ENCODE data around the gene NPLOC4. TPM values are rescaled to one million over a fixed set of nuclear protein-coding genes. Genes with fewer than 3 reads are reported as not detected.

Gene NPLOC4
- total RNA-seq, 4 donors from 2014 or later, result 176 to 290 (median 263) TPM

GRCh38 chr17:81536299-81537290, 100.3 kb downstream of the NPLOC4 start:
- TF ChIP-seq POLR2A (IDR thresholded peaks at IDR 0.05) (no peak), CTCF (IDR thresholded peaks at IDR 0.05 in 4 of 5, conservative IDR thresholded peaks at IDR 0.05 in 1 of 5) (no peak)
- Histone ChIP-seq H3K36me3 (peaks cover 0 to 15% of the 10 kb centered on the region in 2 donors), H3K4me3 (no peak overlapping the region), H3K27ac (no peak overlapping the region), H3K27me3 (peaks cover 27 to 35% (median 28%) of the 10 kb centered on the region in 3 donors), H3K9me3 (no peaks in the 10 kb centered on the region), H3K4me1 (peaks cover 10 to 14% of the 10 kb centered on the region in 2 donors)
- intact Hi-C loops (cut with DNase I; ENCODE audit: low total_unique reads) (loop anchor here (1.0 to 5.0 kb wide), 2 partner anchors 49 to 282 kb away; no protein-coding TSS in a partner anchor), in situ Hi-C loops (cut with MboI; ENCODE audit: low sequenced_read_pairs in 4 of 4) (no loop called here)
- DNase-seq (no peak), ATAC-seq (no peak)

GRCh38 chr17:81535480-81536298, 101.2 kb downstream of the NPLOC4 start:
- in situ Hi-C loops (cut with MboI; ENCODE audit: low sequenced_read_pairs in 4 of 4) (no loop called here), intact Hi-C loops (cut with DNase I; ENCODE audit: low total_unique reads) (loop anchor here (5.0 kb wide), 1 partner anchor 48 kb away; no protein-coding TSS in a partner anchor)
- H3K9me3 ChIP-seq, result no peaks in the 10 kb centered on the region
- TF ChIP-seq POLR2A (IDR thresholded peaks at IDR 0.05) (no peak), CTCF (IDR thresholded peaks at IDR 0.05 in 4 of 5, conservative IDR thresholded peaks at IDR 0.05 in 1 of 5) (no peak)
- H3K27me3 ChIP-seq, result peaks cover 27 to 35% (median 28%) of the 10 kb centered on the region in 3 donors
- H3K36me3 ChIP-seq, result peaks cover 0 to 11% of the 10 kb centered on the region in 2 donors
- DNase-seq, result no peak
- no peak overlapping the region for H3K27ac ChIP-seq
- no peak for ATAC-seq
- H3K4me1 ChIP-seq, result peaks cover 10 to 14% of the 10 kb centered on the region in 2 donors
- no peak overlapping the region for H3K4me3 ChIP-seq

- Histone ChIP-seq H3K4me3 (no peak overlapping the region), H3K36me3 (peaks cover 0 to 5% of the 10 kb centered on the region in 2 donors), H3K4me1 (peaks cover 10 to 14% of the 10 kb centered on the region in 2 donors), H3K27me3 (peaks cover 27 to 35% (median 28%) of the 10 kb centered on the region in 3 donors), H3K9me3 (no peaks in the 10 kb centered on the region), H3K27ac (no peak overlapping the region)
- DNase-seq, result no peak
- in situ Hi-C loops (cut with MboI; ENCODE audit: low sequenced_read_pairs in 4 of 4), result no loop called here
- intact Hi-C loops (cut with DNase I; ENCODE audit: low total_unique reads), result loop anchor here (5.0 kb wide), 1 partner anchor 48 kb away; no protein-coding TSS in a partner anchor
- ATAC-seq, result no peak
- TF ChIP-seq POLR2A (IDR thresholded peaks at IDR 0.05) (no peak), CTCF (IDR thresholded peaks at IDR 0.05 in 4 of 5, conservative IDR thresholded peaks at IDR 0.05 in 1 of 5) (no peak)
These were observed 101.9 kb downstream of the NPLOC4 start for GRCh38 chr17:81535007-81535328.

- intact Hi-C loops (cut with DNase I; ENCODE audit: low total_unique reads) (loop anchor here (5.0 kb wide), 1 partner anchor 47 kb away; no protein-coding TSS in a partner anchor), in situ Hi-C loops (cut with MboI; ENCODE audit: low sequenced_read_pairs in 4 of 4) (no loop called here)
- Histone ChIP-seq H3K27ac (no peak overlapping the region), H3K4me1 (peaks cover 10 to 14% of the 10 kb centered on the region in 2 donors), H3K27me3 (peaks cover 30 to 35% (median 30%) of the 10 kb centered on the region in 3 donors), H3K36me3 (no peaks in the 10 kb centered on the region), H3K4me3 (no peak overlapping the region), H3K9me3 (no peaks in the 10 kb centered on the region)
- ATAC-seq, result no peak
- DNase-seq, result no peak
- TF ChIP-seq CTCF (IDR thresholded peaks at IDR 0.05 in 4 of 5, conservative IDR thresholded peaks at IDR 0.05 in 1 of 5) (no peak), POLR2A (IDR thresholded peaks at IDR 0.05) (no peak)
These were observed 102.5 kb downstream of the NPLOC4 start for GRCh38 chr17:81534157-81535006.

Measured in gastrocnemius medialis (tissue), 4 donors.